Stimulated activated CD4-positive, alpha-beta T cell treated with anti-CD3 and anti-CD28 coated beads, Interleukin-12 subunit alpha, Interleukin-12 subunit beta, amount 100 ng/mL, for 24 hours (primary cell): Measurements from ENCODE around the gene VAMP4.
"Not testable (repeated sequence)": the region's sequence is repeated elsewhere in the genome, so short reads cannot be mapped to it uniquely, and the experiment has no call there.

Experiments
- DNase-seq, 2 experiments: peaks; one replicate each; pipeline ENCODE4 v3.0.0-alpha.2; 2020; ENCODE audit warnings: low read depth in 2 of 2

The VAMP4 gene

GRCh38 chr1:171695772-171696171, 46.1 kb downstream of the VAMP4 start:
- not testable (repeated sequence) for DNase-seq

DNA sequence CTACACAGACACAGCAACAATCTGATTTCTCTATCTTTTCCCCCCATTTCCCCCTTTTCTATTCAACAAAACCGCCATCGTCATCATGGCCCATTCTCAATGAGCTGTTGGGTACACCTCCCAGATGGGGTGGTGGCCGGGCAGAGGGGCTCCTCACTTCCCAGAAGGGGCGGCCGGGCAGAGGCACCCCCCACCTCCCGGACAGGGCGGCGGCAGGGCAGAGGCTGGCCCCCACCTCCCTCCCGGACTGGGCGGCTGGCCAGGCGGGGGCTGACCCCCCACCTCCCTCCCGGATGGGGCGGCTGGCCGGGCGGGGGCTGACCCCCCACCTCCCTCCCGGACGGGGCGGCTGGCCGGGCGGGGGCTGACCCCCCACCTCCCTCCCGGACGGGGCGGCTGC, 48.3 kb downstream of the VAMP4 start:
- DNase-seq: not testable (repeated sequence)

DNA sequence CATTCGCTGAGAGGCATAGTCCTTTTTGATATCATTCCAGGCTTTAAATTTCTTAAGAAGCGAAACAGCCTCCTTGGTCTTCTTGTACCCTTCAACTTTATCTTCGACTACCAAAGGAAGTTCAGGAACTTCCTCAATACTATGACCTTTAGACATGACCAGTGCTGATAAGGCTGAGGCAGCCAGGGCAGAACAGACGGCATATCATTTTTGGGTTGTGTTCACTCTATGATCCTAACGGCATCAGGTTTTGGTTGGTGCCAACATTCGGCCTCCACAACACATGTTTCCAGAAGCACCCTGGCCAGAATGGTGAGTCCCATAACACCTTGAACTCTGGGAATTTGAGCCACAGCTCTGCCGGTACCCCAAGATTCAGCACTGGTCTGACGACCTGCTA, 58.0 kb downstream of the VAMP4 start:
- no peak for DNase-seq

DNA sequence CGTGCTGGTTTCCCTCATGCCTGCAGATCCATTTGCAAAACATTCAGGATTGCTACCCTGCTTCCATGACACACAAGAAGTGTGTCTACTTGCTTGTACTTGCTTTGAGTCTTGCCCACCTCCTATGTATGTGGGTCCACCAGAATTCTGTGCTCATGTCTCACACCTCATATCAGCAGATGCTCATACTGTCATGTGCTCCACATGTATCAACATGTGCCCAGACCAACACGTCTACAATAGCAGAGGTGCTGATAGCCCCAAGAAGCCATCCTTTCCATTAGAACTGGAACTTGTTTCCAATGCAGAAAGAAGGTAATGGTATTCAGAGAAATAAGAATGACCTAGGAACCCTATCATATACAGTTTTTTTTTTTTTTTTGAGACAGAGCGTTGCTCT, 61.5 kb downstream of the VAMP4 start:
- no peak for DNase-seq

GRCh38 chr1:171676823-171677222, 65.0 kb downstream of the VAMP4 start:
- no peak for DNase-seq

DNA sequence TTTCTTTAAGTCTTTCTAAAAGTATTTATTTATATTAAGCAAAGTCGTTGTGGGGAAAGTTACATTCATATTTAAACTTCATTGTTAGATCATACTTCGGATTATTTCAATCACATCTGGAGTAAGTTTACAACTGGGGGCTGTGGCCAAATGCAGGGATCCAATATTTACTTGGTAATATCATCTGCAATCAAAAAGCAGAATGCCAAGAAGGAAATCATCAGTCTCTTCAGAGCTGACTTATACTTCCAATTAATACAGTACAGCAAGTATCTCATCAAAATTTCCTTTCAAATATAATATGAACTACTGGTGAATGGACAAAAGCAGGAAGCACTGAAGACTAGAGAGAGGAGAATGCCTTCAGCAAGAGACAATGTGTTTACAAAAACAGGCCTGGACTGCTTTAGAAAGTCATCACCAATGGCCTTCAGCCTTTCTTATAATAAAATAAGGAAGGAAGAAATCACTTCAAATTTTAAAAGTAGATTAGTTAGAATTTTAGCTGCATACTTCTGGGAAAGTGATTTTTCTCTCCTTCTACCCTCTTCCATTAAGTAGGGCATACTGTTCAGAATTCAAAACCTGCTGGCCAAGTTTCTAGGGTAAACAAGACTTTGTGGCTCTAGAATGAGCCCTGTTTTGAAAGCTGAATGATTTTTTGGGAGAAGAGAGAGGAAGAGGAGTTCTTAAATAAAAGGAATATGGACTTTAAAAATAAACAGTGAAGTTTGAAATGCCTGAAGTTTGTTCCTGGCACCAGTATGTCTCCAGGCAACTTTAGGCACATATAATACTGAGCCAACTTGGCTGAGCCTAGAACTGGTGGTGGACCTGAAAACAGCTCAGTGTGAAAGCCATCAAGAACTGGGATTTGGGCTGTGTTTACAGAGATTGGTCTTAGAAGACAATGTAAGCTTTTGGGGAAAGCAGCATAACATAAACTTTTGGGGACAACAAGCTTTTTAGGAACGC, 67.1 kb downstream of the VAMP4 start:
- no peak for DNase-seq

DNA sequence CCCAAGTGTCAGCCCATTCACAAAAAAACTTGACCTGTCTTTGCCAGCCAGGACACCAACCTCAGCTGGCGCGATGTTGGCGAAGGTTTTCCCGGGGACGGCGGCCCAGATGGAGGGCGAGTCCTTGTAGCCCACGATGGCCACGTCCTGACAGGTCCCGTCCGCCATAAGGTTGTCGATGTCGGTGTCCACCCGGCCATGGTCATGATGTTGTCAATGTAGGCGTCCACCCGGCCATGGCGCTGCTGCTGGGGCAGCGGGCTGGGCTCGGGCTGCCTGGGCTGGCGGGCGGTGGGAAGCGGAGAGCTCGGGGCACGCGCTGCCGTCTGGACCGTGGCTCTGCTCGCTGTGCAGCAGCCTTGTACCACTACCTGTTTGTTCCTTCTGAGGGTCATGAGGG, 71.1 kb downstream of the VAMP4 start:
- DNase-seq: no peak

DNA sequence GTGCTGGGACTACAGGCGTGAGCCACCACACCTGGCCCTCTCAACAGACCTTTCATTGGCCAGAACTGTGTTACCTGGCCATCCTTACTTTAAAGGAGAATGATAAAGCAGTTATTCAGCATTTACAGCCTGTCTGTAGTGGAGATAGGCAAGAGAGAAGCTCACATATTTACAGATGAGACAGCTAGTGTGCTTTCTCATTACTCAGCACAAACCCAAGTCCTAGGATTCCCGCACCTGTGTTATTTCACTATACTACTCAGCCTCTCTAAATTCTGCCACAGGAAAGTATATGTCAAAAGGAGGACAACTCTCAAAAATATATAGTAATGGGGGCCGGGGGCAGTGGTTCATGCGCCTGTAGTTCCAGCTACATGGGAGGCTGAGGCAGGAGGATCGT, 73.5 kb downstream of the VAMP4 start:
- DNase-seq: no peak

DNA sequence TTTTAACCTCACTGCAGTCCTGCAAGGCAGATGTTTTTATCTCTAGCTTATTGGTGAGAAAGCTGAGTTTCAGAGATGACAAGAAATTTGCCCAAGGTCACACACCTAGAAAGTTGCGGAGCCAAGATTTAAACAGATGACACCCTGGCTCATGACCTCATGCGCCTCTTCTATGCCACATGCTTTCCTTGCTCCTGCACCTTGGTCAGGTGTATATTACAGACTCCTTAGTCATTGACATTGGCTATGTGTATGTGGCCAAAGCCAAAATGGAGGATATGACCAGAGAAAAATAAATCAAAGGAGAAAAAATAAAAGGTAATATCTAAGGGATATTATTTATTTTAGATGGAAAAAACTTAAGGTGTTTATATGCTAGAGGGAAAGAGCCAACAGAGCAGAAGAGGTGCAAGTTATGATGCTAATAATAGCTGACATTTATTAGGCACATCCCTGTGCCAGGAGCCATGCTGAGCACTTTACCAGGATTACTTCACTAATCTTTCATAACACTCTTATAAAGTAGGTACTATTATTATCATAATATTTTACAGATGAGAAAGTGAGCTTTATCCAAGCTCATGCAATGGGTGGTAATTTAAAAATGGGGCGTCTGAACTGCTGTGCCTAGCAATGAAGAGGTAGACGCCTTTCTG, 75.6 kb downstream of the VAMP4 start:
- DNase-seq: no peak

GRCh38 chr1:171664976-171665375, 76.9 kb downstream of the VAMP4 start:
- no peak for DNase-seq

DNA sequence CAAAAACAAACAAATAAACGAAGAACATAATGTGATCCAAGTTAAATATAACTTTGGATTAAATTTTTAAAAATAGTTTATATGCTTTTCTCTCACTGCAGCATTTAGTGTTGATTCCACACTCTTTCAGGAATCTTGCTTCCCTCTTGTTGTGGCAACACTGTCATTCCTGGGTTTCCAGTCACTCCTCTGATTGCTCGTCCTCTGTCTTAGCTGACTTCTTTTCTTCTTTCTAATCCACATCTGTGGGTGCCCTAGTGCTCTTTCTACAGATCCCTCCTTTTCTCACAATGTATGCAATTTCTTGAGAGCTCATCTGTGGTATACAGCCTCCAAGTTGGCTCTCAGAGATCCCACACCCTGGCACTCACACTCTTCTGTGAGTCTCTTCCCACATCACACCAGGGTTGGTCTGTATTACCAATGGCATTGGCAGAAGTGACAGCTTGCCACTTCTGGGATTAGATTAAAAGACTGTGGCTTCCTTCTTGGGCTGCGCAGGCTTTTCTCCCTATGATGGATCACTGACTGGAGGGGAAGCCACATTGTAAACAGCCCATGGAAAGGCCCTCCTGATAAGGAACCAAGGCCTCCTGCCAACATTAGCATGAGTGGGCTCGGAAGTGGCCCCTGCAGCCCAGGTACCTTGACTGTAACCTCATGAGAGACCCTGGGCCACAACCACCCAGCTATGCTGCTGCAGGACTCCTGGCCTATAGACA, 77.8 kb downstream of the VAMP4 start:
- no peak for DNase-seq

DNA sequence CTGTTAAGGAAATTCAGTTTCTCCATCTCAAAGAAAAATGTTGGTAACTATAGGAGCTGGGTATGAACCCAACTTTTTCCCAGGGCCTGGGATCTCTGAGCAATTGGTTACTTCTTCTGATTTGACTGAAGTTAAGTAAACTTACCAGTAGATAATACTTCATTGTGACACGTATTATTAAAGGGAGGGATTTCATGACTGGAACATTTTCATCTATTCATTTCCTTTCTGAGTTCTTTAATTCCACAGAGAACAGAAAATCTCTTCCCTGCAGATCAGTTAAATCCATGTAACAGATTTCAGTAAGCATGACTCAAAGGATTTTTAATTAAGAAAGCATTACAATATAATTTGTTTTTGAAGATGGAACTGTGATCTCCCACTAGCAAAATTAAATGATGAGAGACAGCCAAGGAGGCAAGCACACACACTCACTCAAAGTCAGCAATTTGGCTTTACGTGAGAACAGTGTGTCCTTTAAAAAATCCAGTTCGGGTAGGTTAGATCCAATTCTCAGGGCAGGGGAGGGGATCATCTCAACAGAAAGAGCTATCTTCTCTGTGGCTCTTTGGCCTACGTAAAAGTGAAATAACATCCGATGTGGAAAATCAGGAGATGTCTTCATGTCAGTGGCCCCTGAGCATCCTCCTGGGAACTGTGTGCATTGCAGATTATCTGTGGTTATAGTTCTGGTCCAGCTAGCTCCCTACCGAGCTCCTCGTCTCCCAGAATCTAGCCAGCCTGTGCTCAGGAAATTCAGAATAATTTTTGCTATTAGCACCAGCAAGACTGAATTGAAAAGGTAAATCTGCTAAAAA, 78.6 kb downstream of the VAMP4 start:
- no peak for DNase-seq

GRCh38 chr1:171661076-171661650, 80.7 kb downstream of the VAMP4 start:
- DNase-seq: no peak

DNA sequence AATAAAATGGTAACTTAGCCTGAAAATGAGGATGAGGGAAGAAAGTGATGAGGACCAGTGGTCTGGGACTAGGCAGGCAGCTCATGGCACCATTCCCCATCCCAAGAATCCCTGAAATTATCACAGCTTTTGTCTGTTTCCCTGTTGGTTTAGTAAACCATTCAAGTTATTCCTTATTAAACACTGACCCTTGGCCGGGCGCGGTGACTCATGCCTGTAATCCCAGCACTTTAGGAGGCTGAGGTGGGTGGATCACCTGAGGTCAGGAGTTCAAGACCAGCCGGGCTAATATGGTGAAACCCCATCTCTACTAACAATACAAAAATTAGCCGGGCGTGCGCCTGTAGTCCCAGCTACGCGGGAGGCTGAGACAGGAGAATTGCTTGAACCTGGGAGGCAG, 85.7 kb downstream of the VAMP4 start:
- DNase-seq: not testable (repeated sequence)

- no peak for DNase-seq
Observed at GRCh38 chr1:171655746-171656116, 86.1 kb downstream of the VAMP4 start.

DNA sequence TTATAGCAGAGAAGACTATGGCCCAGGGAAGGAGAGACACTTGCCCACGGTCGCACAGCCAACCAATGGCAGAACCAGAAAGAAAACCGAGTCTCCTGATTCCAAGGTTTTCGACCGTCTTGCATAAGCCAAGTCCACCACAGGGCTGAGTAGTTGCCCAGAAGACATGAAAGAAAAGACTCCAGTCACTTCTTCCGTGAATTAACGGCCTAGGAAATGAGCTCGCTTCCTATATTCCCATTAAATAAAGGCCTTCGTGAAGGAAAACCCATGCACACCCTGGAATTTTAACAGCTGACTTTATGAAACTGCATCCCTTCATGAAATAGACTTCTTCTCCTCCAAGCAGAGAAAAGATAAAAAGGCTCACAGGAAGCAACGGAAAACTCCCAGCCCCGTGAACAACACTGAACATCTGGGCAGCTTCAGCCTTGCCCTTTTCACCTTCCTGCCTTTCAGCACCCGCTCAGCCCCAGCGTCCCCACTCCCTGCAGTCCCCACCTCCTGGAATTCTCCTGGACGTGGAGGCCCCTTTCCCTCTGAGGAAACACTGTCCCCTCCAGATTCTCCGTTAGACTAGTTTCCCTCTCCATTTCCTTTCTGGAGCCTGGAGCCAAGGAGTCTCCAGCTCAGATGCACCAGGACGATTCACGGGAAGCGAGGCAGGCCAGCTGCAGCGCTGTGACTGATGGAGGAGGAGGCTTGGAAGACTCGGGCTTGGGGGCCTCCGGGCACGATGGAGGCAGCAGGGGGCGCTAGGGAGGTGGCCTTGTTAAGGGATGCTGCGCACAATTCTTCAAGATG, 86.7 kb downstream of the VAMP4 start:
- DNase-seq: peak; percentile 39 to 76

- no peak for DNase-seq
Observed at GRCh38 chr1:171654201-171654941, 87.5 kb downstream of the VAMP4 start.

DNA sequence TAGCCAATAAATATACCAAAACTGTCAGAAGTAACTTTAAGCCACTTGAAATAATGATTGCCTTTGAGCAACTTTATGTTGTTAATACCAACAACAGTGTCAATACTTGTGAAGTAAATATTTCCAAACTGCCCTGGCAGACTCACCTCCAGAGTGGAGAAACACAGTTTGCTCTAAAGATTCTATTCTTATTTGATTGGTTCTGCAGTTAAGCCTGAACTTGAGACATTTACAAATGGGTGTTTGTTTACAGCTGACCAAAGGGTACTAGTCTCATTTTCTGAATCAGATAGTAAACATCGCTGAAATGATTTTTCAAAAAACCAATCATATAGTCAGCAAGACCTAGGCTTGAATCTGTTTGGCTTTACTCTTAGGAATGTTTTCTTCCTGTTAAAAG, 88.1 kb downstream of the VAMP4 start:
- no peak for DNase-seq

DNA sequence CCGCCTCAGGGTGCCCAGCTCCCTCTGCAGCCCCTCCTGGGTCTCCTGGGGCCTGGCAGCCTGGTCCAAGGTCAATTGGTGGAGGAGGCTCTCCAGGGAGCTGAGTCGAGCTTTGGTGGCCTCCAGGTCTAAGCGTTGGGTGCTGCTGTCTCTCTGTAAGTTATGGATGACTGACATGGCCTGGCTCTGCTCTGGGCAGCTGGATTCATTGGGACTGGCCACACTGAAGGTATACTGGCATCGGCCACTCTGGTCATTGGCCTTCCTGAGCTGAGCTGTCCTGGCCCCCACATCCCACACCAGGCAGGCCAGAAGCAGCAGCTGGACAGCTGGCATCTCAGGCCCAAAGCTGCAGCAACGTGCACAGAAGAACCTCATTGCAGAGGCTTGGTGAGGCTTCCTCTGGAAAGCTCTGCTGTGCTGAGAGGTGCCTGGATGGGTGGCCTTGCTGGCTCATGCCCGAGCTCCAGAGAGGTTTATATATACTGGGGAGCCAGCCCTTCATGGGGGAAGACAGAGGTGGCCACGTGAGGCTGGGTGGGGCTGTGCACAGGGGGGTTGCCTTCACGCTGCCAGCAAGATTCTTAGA, 89.5 kb downstream of the VAMP4 start, which contains the start of gene MYOC:
Gene MYOC (minus strand): TSS at position 455 of the 589 bp plus-strand sequence. CDS start 77 bp downstream, at position 378.
- no peak for DNase-seq
